ENCODE measurements around the gene ATP4B. TPM values are rescaled to one million over a fixed set of nuclear protein-coding genes. Genes with fewer than 3 reads are reported as not detected.

ATP4B gene
- polyA plus RNA-seq, 1 of the 3 experiments (the other 2 are of a cell fraction), result not detected

GRCh38 chr13:113663934-113664333, 5.9 kb upstream of the ATP4B start (continued):
- TF ChIP-seq USF2 (IDR thresholded peaks at IDR 0.05; ENCODE audit: borderline replicate concordance, low read depth, low read length) (no peak), TAF1 (IDR thresholded peaks at IDR 0.05; ENCODE audit: borderline replicate concordance, low read depth, low read length) (no peak), SIN3A (IDR thresholded peaks at IDR 0.05; ENCODE audit: borderline replicate concordance, low read depth, low read length) (no peak), CTCF (IDR thresholded peaks at IDR 0.05) (no peak), GATA2 (CRISPR knock-in tag; IDR thresholded peaks at IDR 0.05) (no peak), RCOR1 (IDR thresholded peaks at IDR 0.05; ENCODE audit: low read length) (no peak), EP300 (IDR thresholded peaks at IDR 0.05; ENCODE audit: borderline replicate concordance in 1 of 2, low read depth in 1 of 2, low read length in 1 of 2) (no peak)

- no peak overlapping the region for H2AFZ ChIP-seq (ENCODE audit: low read depth)
- H3K4me2 ChIP-seq, result no peak overlapping the region
- H3K4me3 ChIP-seq (ENCODE audit: low read depth in 2 of 2, low read length in 1 of 2), result no peak overlapping the region
- WGBS (ENCODE audit: low lambda C conversion rate), result 47% methylated on average over 2 of the region's 2 CpGs
- H3K36me3 ChIP-seq (replicated peaks in 1 of 2; ENCODE audit: control insufficient read depth in 1 of 2, insufficient read depth in 2 of 2, low read length in 1 of 2), result no peaks in the 10 kb centered on the region
- H3K27me3 ChIP-seq (ENCODE audit: insufficient read depth), result no peaks in the 10 kb centered on the region
- H4K20me1 ChIP-seq (ENCODE audit: insufficient read depth), result no peaks in the 10 kb centered on the region
- peaks cover 14% of the 10 kb centered on the region; the same call in 1 of the 2 replicates for H3K9me3 ChIP-seq
- no peak overlapping the region for H3K9ac ChIP-seq
- no peaks in the 10 kb centered on the region; a peak in 1 of 4 replicates for H3K4me1 ChIP-seq (ENCODE audit: control insufficient read depth in 1 of 2, insufficient read depth in 2 of 2, low read depth in 1 of 2, low read length in 1 of 2)
- H3K79me2 ChIP-seq (ENCODE audit: insufficient read depth), result no peaks in the 10 kb centered on the region
- peaks cover 11% of the 10 kb centered on the region for H3F3A ChIP-seq (replicated peaks; ENCODE audit: insufficient read depth)
- no peak overlapping the region for H3K27ac ChIP-seq (ENCODE audit: low read depth in 2 of 2, low read length in 1 of 2)
- H3K9me2 ChIP-seq, result no peaks in the 10 kb centered on the region
- DNase-seq, result no peak
- CTCF ChIA-PET, result interaction anchor here (0.9 to 1.7 kb wide), 3 partner anchors 63 to 155 kb away, joined by 3 to 4 read pairs (median 4); no protein-coding TSS in a partner anchor
- POLR2A ChIA-PET, result no interaction called here
- TF ChIP-seq IRF3 (IDR thresholded peaks at IDR 0.05; ENCODE audit: low read depth, low read length) (no peak), EP300 (IDR thresholded peaks at IDR 0.05; ENCODE audit: borderline replicate concordance in 1 of 2, low read depth in 1 of 2, low read length in 1 of 2) (no peak), MEF2A (IDR thresholded peaks at IDR 0.05; ENCODE audit: borderline replicate concordance, low read depth) (no peak), RCOR1 (IDR thresholded peaks at IDR 0.05; ENCODE audit: low read length) (no peak), EZH2phosphoT487 (IDR thresholded peaks at IDR 0.05; ENCODE audit: borderline replicate concordance, low read depth) (no peak), USF1 (IDR thresholded peaks at IDR 0.05; ENCODE audit: borderline replicate concordance, low read depth) (no peak), TEAD4 (IDR thresholded peaks at IDR 0.05; ENCODE audit: borderline replicate concordance, insufficient read depth) (no peak), JUND (IDR thresholded peaks at IDR 0.05) (no peak), MAX (IDR thresholded peaks at IDR 0.05; ENCODE audit: low read depth) (no peak), FOSL2 (IDR thresholded peaks at IDR 0.05; ENCODE audit: borderline replicate concordance, low read depth) (no peak), RXRA (IDR thresholded peaks at IDR 0.05; ENCODE audit: borderline replicate concordance, low read depth) (no peak), USF2 (IDR thresholded peaks at IDR 0.05; ENCODE audit: borderline replicate concordance, low read depth, low read length) (no peak), FOXJ3 (CRISPR knock-in tag; IDR thresholded peaks at IDR 0.05) (no peak), CTCF (IDR thresholded peaks at IDR 0.05) (no peak), PBX3 (IDR thresholded peaks at IDR 0.05) (no peak)
Observed at GRCh38 chr13:113661509-113661908, 3.5 kb upstream of the ATP4B start.
